ENCODE results near the gene HVCN1. TPM values are rescaled to one million over a fixed set of nuclear protein-coding genes. Genes with fewer than 3 reads are reported as not detected.

Gene HVCN1
- total RNA-seq, 1 donor from 2014 or later, result 7.6 TPM

- Histone ChIP-seq H3K27me3 (no peaks in the 10 kb centered on the region), H3K4me1 (no peaks in the 10 kb centered on the region), H3K36me3 (no peaks in the 10 kb centered on the region), H3K27ac (no peak overlapping the region), H3K9me3 (no peaks in the 10 kb centered on the region), H3K4me3 (no peak overlapping the region)
- no peak for TF ChIP-seq POLR2AphosphoS5 (IDR thresholded peaks at IDR 0.05; ENCODE audit: insufficient read depth in 1 of 2, low read depth in 1 of 2)
- no peak for TF ChIP-seq POLR2A (IDR thresholded peaks at IDR 0.05)
- no peak for TF ChIP-seq CTCF (IDR thresholded peaks at IDR 0.05)
- intact Hi-C loops (cut with DNase I), result no loop called here
- DNase-seq (ENCODE audit: extremely low spot score in 2 of 2), result no peak
These were observed 9.7 kb downstream of the HVCN1 start for GRCh38 chr12:110679201-110679600.

GRCh38 chr12:110677982-110678381, 10.9 kb downstream of the HVCN1 start:
- DNase-seq (ENCODE audit: extremely low spot score in 2 of 2), result no peak
- no peaks in the 10 kb centered on the region for H3K4me1 ChIP-seq
- H3K27me3 ChIP-seq, result no peaks in the 10 kb centered on the region
- no peak overlapping the region for H3K27ac ChIP-seq
- H3K9me3 ChIP-seq, result no peaks in the 10 kb centered on the region
- TF ChIP-seq POLR2A (IDR thresholded peaks at IDR 0.05), result no peak
- TF ChIP-seq CTCF (IDR thresholded peaks at IDR 0.05), result no peak
- TF ChIP-seq POLR2AphosphoS5 (IDR thresholded peaks at IDR 0.05; ENCODE audit: insufficient read depth in 1 of 2, low read depth in 1 of 2), result no peak
- H3K36me3 ChIP-seq, result no peaks in the 10 kb centered on the region
- no peak overlapping the region for H3K4me3 ChIP-seq
- intact Hi-C loops (cut with DNase I), result no loop called here

GRCh38 chr12:110677206-110677911, 11.6 kb downstream of the HVCN1 start:
- Histone ChIP-seq H3K4me3 (no peak overlapping the region), H3K36me3 (no peaks in the 10 kb centered on the region), H3K4me1 (no peaks in the 10 kb centered on the region), H3K9me3 (no peaks in the 10 kb centered on the region), H3K27ac (no peak overlapping the region), H3K27me3 (no peaks in the 10 kb centered on the region)
- no peak for DNase-seq (ENCODE audit: extremely low spot score in 2 of 2)
- no peak for TF ChIP-seq CTCF (IDR thresholded peaks at IDR 0.05)
- no peak for TF ChIP-seq POLR2A (IDR thresholded peaks at IDR 0.05)
- no peak for TF ChIP-seq POLR2AphosphoS5 (IDR thresholded peaks at IDR 0.05; ENCODE audit: insufficient read depth in 1 of 2, low read depth in 1 of 2)
- intact Hi-C loops (cut with DNase I), result no loop called here

GRCh38 chr12:110676171-110676570, 12.7 kb downstream of the HVCN1 start:
- H3K4me3 ChIP-seq, result no peak overlapping the region
- no peaks in the 10 kb centered on the region for H3K36me3 ChIP-seq
- H3K27me3 ChIP-seq, result no peaks in the 10 kb centered on the region
- intact Hi-C loops (cut with DNase I), result no loop called here
- no peak for DNase-seq (ENCODE audit: extremely low spot score in 2 of 2)
- H3K4me1 ChIP-seq, result no peaks in the 10 kb centered on the region
- H3K9me3 ChIP-seq, result no peaks in the 10 kb centered on the region
- H3K27ac ChIP-seq, result no peak overlapping the region
- TF ChIP-seq CTCF (IDR thresholded peaks at IDR 0.05) (no peak), POLR2A (IDR thresholded peaks at IDR 0.05) (no peak), POLR2AphosphoS5 (IDR thresholded peaks at IDR 0.05; ENCODE audit: insufficient read depth in 1 of 2, low read depth in 1 of 2) (no peak)

GRCh38 chr12:110670161-110670701, 18.7 kb downstream of the HVCN1 start:
- Histone ChIP-seq H3K9me3 (peaks cover 5% of the 10 kb centered on the region), H3K27me3 (no peaks in the 10 kb centered on the region), H3K27ac (no peak overlapping the region), H3K36me3 (no peaks in the 10 kb centered on the region), H3K4me3 (no peak overlapping the region), H3K4me1 (no peaks in the 10 kb centered on the region)
- intact Hi-C loops (cut with DNase I), result no loop called here
- no peak for TF ChIP-seq POLR2A (IDR thresholded peaks at IDR 0.05)
- no peak for TF ChIP-seq POLR2AphosphoS5 (IDR thresholded peaks at IDR 0.05; ENCODE audit: insufficient read depth in 1 of 2, low read depth in 1 of 2)
- no peak for TF ChIP-seq CTCF (IDR thresholded peaks at IDR 0.05)
- DNase-seq (ENCODE audit: extremely low spot score in 2 of 2), result no peak
